HEK293 (cell line): ENCODE measurements around the gene UMAD1.

Experiments used
- CTCF ChIA-PET: fragments of 350-600 bp; formaldehyde crosslinking; extraction: SDS; loops from one replicate; lab custom pipeline; 2021; ENCODE audit warnings: antibody characterized with exemption; lab: Yijun Ruan, JAX
- POLR2A ChIA-PET: fragments of 300-600 bp; formaldehyde crosslinking; extraction: SDS; loops from one replicate; lab custom pipeline; 2020; ENCODE audit warnings: antibody characterized with exemption, inconsistent platforms; lab: Yijun Ruan, JAX
- H3K27ac ChIP-seq: fragments of 200-500 bp; sonication (Bioruptor generic); 2 replicates; pipeline ENCODE4 v1.5.1; 2014; ENCODE audit warnings: low read depth, low read length, control low read depth, inconsistent platforms; ENCODE audit errors: extremely low read depth
- H3K36me3 ChIP-seq, 2 experiments: fragments of 200-500 bp in 1 of 2; sonication (Bioruptor generic) in 1 of 2; 1 replicate in 1 of 2; 2 replicates in 1 of 2; pipeline ENCODE4 v1.5.1; 2014 to 2017; ENCODE audit warnings: inconsistent platforms in 2 of 2, low read length in 2 of 2; ENCODE audit not compliant: control insufficient read depth in 2 of 2, insufficient read depth in 1 of 2
- H3K4me1 ChIP-seq: fragments of 200-500 bp; sonication (Bioruptor generic); 2 replicates; pipeline ENCODE4 v1.5.1; 2014; ENCODE audit warnings: mild to moderate bottlenecking, low read length, inconsistent platforms; ENCODE audit not compliant: control insufficient read depth, insufficient read depth
- H3K4me3 ChIP-seq: 2 replicates; pipeline ENCODE4 v1.5.1; 2011; ENCODE audit warnings: low read depth, mild to moderate bottlenecking, control low read depth, low read length, moderate library complexity
- H3K9me3 ChIP-seq: fragments of 200-500 bp; sonication (Bioruptor generic); 2 replicates; pipeline ENCODE4 v1.5.1; 2014; ENCODE audit warnings: low read depth, low read length, inconsistent platforms; ENCODE audit not compliant: control insufficient read depth, insufficient read depth
- INSM2 ChIP-seq: fragments of 450-650 bp; formaldehyde crosslinking; IDR thresholded peaks from 2 replicates; pipeline ENCODE4 v1.5.1; 2016; ENCODE audit warnings: missing biosample characterization, missing genetic modification characterization
- KLF1 ChIP-seq: fragments of 450-650 bp; formaldehyde crosslinking; IDR thresholded peaks from 2 replicates; pipeline ENCODE4 v1.5.1; 2016; ENCODE audit warnings: missing biosample characterization, missing genetic modification characterization
- KLF8 ChIP-seq: fragments of 450-650 bp; formaldehyde crosslinking; IDR thresholded peaks from 2 replicates; pipeline ENCODE4 v1.5.1; 2016; ENCODE audit warnings: missing biosample characterization, missing genetic modification characterization
- REPIN1 ChIP-seq: fragments of 450-650 bp; formaldehyde crosslinking; IDR thresholded peaks from 2 replicates; pipeline ENCODE4 v1.5.1; 2017; ENCODE audit warnings: missing biosample characterization, missing genetic modification characterization, low read depth
- SCRT1 ChIP-seq: fragments of 450-650 bp; formaldehyde crosslinking; IDR thresholded peaks from 2 replicates; pipeline ENCODE4 v1.5.1; 2016; ENCODE audit warnings: missing biosample characterization, missing genetic modification characterization, borderline replicate concordance
- TCF7L2 ChIP-seq: IDR thresholded peaks from 2 replicates; pipeline ENCODE4 v1.6.1; 2011; ENCODE audit warnings: low read depth, mild to moderate bottlenecking, inconsistent platforms, low read length, moderate library complexity, borderline replicate concordance
- WT1 ChIP-seq: fragments of 450-650 bp; formaldehyde crosslinking; IDR thresholded peaks from 2 replicates; pipeline ENCODE4 v1.5.1; 2016; ENCODE audit warnings: missing biosample characterization, missing genetic modification characterization
- ZBTB20 ChIP-seq: fragments of 450-650 bp; formaldehyde crosslinking; IDR thresholded peaks from 2 replicates; pipeline ENCODE4 v1.5.1; 2016; ENCODE audit warnings: missing biosample characterization, missing genetic modification characterization
- ZFHX2 ChIP-seq: fragments of 450-650 bp; formaldehyde crosslinking; conservative IDR thresholded peaks from 2 replicates; pipeline ENCODE4 v1.5.1; 2016; ENCODE audit warnings: missing biosample characterization, missing genetic modification characterization
- ZNF10 ChIP-seq: fragments of 450-650 bp; formaldehyde crosslinking; IDR thresholded peaks from 2 replicates; pipeline ENCODE4 v1.5.1; 2017; ENCODE audit warnings: missing biosample characterization, missing genetic modification characterization
- ZNF114 ChIP-seq: fragments of 450-650 bp; formaldehyde crosslinking; IDR thresholded peaks from 2 replicates; pipeline ENCODE4 v1.5.0; 2017; ENCODE audit warnings: missing biosample characterization, missing genetic modification characterization
- ZNF221 ChIP-seq: fragments of 450-650 bp; formaldehyde crosslinking; IDR thresholded peaks from 2 replicates; pipeline ENCODE4 v1.5.1; 2017; ENCODE audit warnings: missing biosample characterization, missing genetic modification characterization, borderline replicate concordance
- ZNF292 ChIP-seq: fragments of 450-650 bp; formaldehyde crosslinking; IDR thresholded peaks from 2 replicates; pipeline ENCODE4 v1.5.1; 2016; ENCODE audit warnings: low read depth, missing biosample characterization, missing genetic modification characterization, borderline replicate concordance
- ZNF341 ChIP-seq: fragments of 450-650 bp; formaldehyde crosslinking; IDR thresholded peaks from 2 replicates; pipeline ENCODE4; 2016; ENCODE audit warnings: low read depth, missing biosample characterization, missing genetic modification characterization
- ZNF518A ChIP-seq: fragments of 450-650 bp; formaldehyde crosslinking; conservative IDR thresholded peaks from 2 replicates; pipeline ENCODE4 v1.5.1; 2016; ENCODE audit warnings: low read depth, missing biosample characterization, missing genetic modification characterization
- ZNF530 ChIP-seq: fragments of 450-650 bp; formaldehyde crosslinking; IDR thresholded peaks from 2 replicates; pipeline ENCODE4 v1.5.1; 2016; ENCODE audit warnings: low read depth, missing biosample characterization, missing genetic modification characterization
- ZNF610 ChIP-seq: fragments of 450-650 bp; formaldehyde crosslinking; IDR thresholded peaks from 2 replicates; pipeline ENCODE4 v1.5.1; 2016; ENCODE audit warnings: missing biosample characterization, missing genetic modification characterization, borderline replicate concordance
- ZNF624 ChIP-seq: fragments of 450-650 bp; formaldehyde crosslinking; IDR thresholded peaks from 2 replicates; pipeline ENCODE4 v1.5.1; 2017; ENCODE audit warnings: missing biosample characterization, missing genetic modification characterization
- ZNF658 ChIP-seq: fragments of 450-650 bp; formaldehyde crosslinking; IDR thresholded peaks from 2 replicates; pipeline ENCODE4; 2016; ENCODE audit warnings: missing biosample characterization, missing genetic modification characterization
- ZNF707 ChIP-seq: fragments of 450-650 bp; formaldehyde crosslinking; IDR thresholded peaks from 2 replicates; pipeline ENCODE4 v1.5.1; 2016; ENCODE audit warnings: missing biosample characterization, missing genetic modification characterization
- ZNF791 ChIP-seq: fragments of 450-650 bp; formaldehyde crosslinking; IDR thresholded peaks from 2 replicates; pipeline ENCODE4 v1.5.1; 2016; ENCODE audit warnings: missing biosample characterization, missing genetic modification characterization
- TF ChIP-seq, protein P1 (sequence below): fragments of 450-650 bp; formaldehyde crosslinking; IDR thresholded peaks from 2 replicates; pipeline ENCODE4 v1.5.1; 2016; ENCODE audit warnings: missing biosample characterization, missing genetic modification characterization
- TF ChIP-seq, protein P2 (sequence below): fragments of 450-650 bp; formaldehyde crosslinking; IDR thresholded peaks from 2 replicates; pipeline ENCODE4 v1.5.1; 2017; ENCODE audit warnings: missing biosample characterization, missing genetic modification characterization
- TF ChIP-seq, protein P3 (sequence below): fragments of 450-650 bp; formaldehyde crosslinking; IDR thresholded peaks from 2 replicates; pipeline ENCODE4 v1.5.1; 2016; ENCODE audit warnings: missing biosample characterization, missing genetic modification characterization
- TF ChIP-seq, protein P4 (sequence below): fragments of 450-650 bp; formaldehyde crosslinking; IDR thresholded peaks from 2 replicates; pipeline ENCODE4 v1.5.1; 2017; ENCODE audit warnings: missing biosample characterization, missing genetic modification characterization

Gene UMAD1

GRCh38 chr7:7612519-7612918, 28.0 kb upstream of the UMAD1 start (continued):
- TF ChIP-seq, protein P1, sequence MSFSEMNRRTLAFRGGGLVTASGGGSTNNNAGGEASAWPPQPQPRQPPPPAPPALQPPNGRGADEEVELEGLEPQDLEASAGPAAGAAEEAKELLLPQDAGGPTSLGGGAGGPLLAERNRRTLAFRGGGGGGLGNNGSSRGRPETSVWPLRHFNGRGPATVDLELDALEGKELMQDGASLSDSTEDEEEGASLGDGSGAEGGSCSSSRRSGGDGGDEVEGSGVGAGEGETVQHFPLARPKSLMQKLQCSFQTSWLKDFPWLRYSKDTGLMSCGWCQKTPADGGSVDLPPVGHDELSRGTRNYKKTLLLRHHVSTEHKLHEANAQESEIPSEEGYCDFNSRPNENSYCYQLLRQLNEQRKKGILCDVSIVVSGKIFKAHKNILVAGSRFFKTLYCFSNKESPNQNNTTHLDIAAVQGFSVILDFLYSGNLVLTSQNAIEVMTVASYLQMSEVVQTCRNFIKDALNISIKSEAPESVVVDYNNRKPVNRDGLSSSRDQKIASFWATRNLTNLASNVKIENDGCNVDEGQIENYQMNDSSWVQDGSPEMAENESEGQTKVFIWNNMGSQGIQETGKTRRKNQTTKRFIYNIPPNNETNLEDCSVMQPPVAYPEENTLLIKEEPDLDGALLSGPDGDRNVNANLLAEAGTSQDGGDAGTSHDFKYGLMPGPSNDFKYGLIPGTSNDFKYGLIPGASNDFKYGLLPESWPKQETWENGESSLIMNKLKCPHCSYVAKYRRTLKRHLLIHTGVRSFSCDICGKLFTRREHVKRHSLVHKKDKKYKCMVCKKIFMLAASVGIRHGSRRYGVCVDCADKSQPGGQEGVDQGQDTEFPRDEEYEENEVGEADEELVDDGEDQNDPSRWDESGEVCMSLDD = no peak
- TF ChIP-seq, protein P2, sequence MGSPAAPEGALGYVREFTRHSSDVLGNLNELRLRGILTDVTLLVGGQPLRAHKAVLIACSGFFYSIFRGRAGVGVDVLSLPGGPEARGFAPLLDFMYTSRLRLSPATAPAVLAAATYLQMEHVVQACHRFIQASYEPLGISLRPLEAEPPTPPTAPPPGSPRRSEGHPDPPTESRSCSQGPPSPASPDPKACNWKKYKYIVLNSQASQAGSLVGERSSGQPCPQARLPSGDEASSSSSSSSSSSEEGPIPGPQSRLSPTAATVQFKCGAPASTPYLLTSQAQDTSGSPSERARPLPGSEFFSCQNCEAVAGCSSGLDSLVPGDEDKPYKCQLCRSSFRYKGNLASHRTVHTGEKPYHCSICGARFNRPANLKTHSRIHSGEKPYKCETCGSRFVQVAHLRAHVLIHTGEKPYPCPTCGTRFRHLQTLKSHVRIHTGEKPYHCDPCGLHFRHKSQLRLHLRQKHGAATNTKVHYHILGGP (tag by site-specific recombination) = no peak
- no peak for TF ChIP-seq ZNF10 (tag by site-specific recombination)
- no peak for TF ChIP-seq ZNF707 (tag by site-specific recombination)
- TF ChIP-seq ZNF518A (tag by site-specific recombination) = no peak
- no peak for TF ChIP-seq ZBTB20 (tag by site-specific recombination)
- no peak for TF ChIP-seq ZNF658 (tag by site-specific recombination)
- TF ChIP-seq TCF7L2 = no peak
- no peak for TF ChIP-seq KLF1 (tag by site-specific recombination)
- TF ChIP-seq REPIN1 = no peak
- TF ChIP-seq ZNF341 (tag by site-specific recombination) = no peak
- TF ChIP-seq ZNF114 (tag by site-specific recombination) = no peak
- TF ChIP-seq KLF8 (tag by site-specific recombination) = no peak
- no peak for TF ChIP-seq SCRT1
- TF ChIP-seq ZNF221 = no peak

- POLR2A ChIA-PET = interaction anchor here (0.8 kb wide), 1 partner anchor 27 kb away, joined by 3 read pairs; the partner anchor contains the start of gene UMAD1
- H3K9me3 ChIP-seq = no peaks in the 10 kb centered on the region
Observed at GRCh38 chr7:7613210-7613609, 27.3 kb upstream of the UMAD1 start.

More at GRCh38 chr7:7613210-7613609, 27.3 kb upstream of the UMAD1 start:
- CTCF ChIA-PET = interaction anchor here (0.6 kb wide), 1 partner anchor 504 kb away, joined by 3 read pairs; no protein-coding TSS in a partner anchor
- TF ChIP-seq ZNF292 (tag by site-specific recombination) = no peak
- TF ChIP-seq INSM2 = no peak
- no peak for TF ChIP-seq ZFHX2 (tag by site-specific recombination)
- TF ChIP-seq ZNF791 (tag by site-specific recombination) = no peak
- no peak for TF ChIP-seq ZNF624 (tag by site-specific recombination)
- TF ChIP-seq, protein P3, sequence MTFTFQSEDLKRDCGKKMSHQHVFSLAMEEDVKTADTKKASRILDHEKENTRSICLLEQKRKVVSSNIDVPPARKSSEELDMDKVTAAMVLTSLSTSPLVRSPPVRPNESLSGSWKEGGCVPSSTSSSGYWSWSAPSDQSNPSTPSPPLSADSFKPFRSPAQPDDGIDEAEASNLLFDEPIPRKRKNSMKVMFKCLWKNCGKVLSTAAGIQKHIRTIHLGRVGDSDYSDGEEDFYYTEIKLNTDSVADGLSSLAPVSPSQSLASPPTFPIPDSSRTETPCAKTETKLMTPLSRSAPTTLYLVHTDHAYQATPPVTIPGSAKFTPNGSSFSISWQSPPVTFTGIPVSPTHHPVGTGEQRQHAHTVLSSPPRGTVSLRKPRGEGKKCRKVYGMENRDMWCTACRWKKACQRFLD (tag by site-specific recombination) = no peak
- TF ChIP-seq ZNF530 = no peak
- TF ChIP-seq, protein P4, sequence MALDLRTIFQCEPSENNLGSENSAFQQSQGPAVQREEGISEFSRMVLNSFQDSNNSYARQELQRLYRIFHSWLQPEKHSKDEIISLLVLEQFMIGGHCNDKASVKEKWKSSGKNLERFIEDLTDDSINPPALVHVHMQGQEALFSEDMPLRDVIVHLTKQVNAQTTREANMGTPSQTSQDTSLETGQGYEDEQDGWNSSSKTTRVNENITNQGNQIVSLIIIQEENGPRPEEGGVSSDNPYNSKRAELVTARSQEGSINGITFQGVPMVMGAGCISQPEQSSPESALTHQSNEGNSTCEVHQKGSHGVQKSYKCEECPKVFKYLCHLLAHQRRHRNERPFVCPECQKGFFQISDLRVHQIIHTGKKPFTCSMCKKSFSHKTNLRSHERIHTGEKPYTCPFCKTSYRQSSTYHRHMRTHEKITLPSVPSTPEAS (tag by site-specific recombination) = no peak
- TF ChIP-seq WT1 (tag by site-specific recombination) = no peak
- TF ChIP-seq ZNF610 (tag by site-specific recombination) = no peak
- no peak for TF ChIP-seq ZNF10 (tag by site-specific recombination)
- TF ChIP-seq ZNF114 (tag by site-specific recombination) = no peak
- Histone ChIP-seq H3K27ac (no peak overlapping the region), H3K4me1 (no peaks in the 10 kb centered on the region), H3K36me3 (0 out of 3 replicates have a peak, but pooled peaks cover 0 to 3% of the 10 kb centered on the region in 2 experiments), H3K4me3 (no peak overlapping the region)
